Choroid plexus epithelial cell (primary cell): Measurements from ENCODE around the gene CLEC6A.

Source experiments
- DNase-seq: peaks from one replicate; pipeline ENCODE4 v3.0.0-alpha.2; 2010; ENCODE audit warnings: low read depth
- H3K4me3 ChIP-seq: 2 replicates; pipeline ENCODE4 v1.5.1; 2011; ENCODE audit warnings: low read depth, mild to moderate bottlenecking, control low read depth, low read length, moderate library complexity
- TF ChIP-seq, protein P1 (sequence below): conservative IDR thresholded peaks from 2 replicates; pipeline ENCODE4 v1.5.1; 2011; ENCODE audit warnings: low read depth, mild to moderate bottlenecking, control low read depth, inconsistent platforms, low read length, moderate library complexity

Gene CLEC6A

DNA sequence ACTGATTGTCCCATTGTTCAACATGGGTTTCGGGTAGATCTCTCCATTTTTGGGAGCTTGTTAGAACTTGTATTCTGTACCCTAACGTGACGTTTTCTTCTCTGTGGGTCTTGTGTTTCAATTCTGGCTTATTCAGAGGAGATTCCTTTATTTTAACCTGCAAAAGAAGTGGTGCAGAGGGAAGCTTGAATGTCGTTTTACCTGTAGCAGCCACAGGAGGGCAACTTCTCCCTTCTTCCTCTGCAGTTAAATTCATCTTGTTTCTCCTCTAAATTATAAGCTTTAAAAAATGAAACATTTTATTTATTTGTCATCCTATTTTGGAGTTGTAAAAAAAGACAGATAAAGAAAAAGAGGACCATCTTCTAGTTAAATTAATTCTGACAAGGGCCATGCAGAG is 43.9 kb downstream of the CLEC6A start:
- DNase-seq = no peak
- H3K4me3 ChIP-seq = no peak overlapping the region
- TF ChIP-seq, protein P1, sequence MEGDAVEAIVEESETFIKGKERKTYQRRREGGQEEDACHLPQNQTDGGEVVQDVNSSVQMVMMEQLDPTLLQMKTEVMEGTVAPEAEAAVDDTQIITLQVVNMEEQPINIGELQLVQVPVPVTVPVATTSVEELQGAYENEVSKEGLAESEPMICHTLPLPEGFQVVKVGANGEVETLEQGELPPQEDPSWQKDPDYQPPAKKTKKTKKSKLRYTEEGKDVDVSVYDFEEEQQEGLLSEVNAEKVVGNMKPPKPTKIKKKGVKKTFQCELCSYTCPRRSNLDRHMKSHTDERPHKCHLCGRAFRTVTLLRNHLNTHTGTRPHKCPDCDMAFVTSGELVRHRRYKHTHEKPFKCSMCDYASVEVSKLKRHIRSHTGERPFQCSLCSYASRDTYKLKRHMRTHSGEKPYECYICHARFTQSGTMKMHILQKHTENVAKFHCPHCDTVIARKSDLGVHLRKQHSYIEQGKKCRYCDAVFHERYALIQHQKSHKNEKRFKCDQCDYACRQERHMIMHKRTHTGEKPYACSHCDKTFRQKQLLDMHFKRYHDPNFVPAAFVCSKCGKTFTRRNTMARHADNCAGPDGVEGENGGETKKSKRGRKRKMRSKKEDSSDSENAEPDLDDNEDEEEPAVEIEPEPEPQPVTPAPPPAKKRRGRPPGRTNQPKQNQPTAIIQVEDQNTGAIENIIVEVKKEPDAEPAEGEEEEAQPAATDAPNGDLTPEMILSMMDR = no peak

DNA sequence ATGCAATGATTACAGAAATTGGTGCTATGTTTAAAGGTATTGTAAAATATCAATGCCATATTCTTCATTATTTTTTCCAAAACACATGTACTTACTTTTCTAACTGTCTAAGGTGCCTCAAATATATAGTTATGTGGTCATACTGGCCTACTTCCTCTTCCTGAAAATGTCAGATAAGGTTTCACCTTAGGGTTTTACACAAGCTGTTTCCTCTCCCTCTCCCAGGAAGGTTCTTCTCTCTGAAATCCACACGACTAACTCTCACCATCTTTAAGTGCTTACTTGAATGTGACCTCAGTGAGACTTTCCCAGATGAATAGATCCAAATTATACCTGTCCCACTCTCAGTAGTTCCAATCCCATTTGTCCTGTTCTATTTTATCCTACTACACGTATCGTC is 46.0 kb downstream of the CLEC6A start:
- TF ChIP-seq, protein P1 = no peak
- H3K4me3 ChIP-seq = no peak overlapping the region

DNA sequence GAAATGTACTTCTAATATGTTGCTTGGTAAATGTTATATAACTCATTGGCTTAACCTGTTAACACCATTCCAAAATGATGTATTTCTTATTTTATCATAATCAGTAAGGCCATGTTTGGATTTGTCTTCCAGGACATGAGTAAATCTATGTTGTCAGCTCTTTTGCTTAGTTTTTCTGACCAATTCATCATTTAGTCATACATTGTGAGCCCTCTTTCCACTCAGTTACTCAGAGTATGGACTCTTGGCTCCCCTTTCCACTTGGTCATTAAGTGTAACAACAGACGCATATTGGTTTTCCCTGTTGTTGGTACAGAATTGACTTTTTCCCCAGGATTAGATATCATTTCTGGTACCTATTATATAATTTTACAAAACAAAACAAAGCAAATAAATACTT is 48.6 kb downstream of the CLEC6A start:
- TF ChIP-seq, protein P1 = no peak
- no peak for DNase-seq
- no peak overlapping the region for H3K4me3 ChIP-seq

More for the DNA sequence above, 46.0 kb downstream of the CLEC6A start:
- no peak for DNase-seq

DNA sequence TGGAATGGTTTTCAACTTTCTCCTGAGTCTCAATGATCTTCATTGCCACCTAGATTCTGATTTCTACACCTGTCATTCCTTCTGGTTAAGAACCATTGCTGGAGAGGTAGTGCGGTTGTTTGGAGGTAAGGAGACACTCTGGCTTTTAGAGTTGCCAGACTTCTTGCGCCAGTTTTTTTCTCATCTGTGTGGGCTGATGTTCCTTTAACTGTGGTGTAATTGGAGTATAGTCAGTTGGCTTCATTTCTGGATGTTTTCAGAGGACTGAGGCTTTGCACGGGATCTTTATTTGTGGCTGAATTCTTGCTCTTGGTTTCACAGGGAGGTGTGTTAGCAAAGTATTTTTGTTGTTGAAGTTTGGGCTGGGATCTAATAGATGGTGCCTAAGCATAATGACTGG is 51.8 kb downstream of the CLEC6A start:
- TF ChIP-seq, protein P1 = no peak
- DNase-seq = no peak
- no peak overlapping the region for H3K4me3 ChIP-seq

DNA sequence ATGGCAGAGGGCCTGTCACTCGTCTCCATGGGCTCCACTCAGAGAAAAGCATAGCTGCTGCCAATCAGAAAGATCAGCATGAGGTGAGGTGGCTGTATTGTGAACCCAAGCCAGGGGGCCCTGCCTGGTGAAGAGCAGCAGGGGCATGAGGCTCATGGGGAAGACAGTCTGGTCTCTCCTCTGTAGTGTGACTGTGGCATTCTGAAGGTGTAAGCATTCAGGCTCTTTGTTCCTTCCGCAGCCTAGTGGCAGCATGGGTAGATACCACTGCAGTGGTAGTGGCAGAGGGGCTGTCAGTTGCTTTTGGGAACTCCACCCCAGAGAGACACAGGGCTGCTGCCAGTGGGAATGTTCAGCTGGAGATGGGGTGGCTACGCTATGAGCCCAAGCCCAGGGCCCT is 52.5 kb downstream of the CLEC6A start:
- H3K4me3 ChIP-seq = no peak overlapping the region
- no peak for DNase-seq
- TF ChIP-seq, protein P1 = no peak

DNA sequence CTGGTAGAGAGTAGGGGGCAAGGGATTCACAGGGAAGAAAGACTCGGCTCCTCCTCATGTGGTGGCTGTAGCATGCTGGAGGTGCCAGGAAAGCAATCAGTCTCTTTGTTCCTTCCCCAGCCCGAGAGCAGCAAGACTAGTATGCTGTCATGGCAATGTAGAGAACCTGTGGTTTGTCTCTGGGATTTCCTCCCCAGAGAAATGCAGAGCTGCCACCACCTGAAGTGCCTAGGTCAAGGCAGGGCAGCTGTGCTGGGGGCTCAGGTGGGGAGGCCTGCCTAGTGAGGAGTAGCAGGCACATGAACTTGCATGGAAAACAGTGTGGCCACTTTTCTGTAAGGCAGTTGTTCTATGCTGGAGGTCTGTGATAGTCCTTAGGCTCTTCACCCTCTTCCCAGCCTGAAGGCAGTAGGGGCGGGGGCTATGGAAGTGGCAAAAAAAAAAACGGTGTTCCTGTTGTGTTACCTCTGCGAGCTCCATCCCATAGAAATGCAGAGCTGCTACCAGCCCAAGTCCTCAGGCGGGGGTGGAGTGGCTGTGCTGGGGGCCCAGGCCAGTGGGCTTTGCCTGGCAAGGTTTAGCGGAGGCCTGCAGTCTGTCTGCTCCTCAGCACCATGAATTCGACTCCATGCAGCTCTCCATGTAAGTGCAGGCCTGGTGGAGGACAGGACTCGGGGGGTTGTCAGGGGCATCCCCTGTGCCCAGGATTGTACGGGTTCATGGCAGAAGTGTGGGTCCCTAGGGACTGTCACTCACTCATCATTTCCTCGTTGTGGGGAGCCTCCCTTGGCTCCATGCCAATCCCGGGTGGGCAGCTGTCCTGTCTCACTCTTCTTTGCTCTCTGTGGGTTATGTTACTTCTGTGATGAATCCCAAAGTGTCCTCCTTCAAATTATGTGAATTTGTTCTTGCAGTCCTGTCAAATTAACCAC is 53.4 kb downstream of the CLEC6A start:
- no peak for DNase-seq
- no peak overlapping the region for H3K4me3 ChIP-seq
- TF ChIP-seq, protein P1 = no peak

DNA sequence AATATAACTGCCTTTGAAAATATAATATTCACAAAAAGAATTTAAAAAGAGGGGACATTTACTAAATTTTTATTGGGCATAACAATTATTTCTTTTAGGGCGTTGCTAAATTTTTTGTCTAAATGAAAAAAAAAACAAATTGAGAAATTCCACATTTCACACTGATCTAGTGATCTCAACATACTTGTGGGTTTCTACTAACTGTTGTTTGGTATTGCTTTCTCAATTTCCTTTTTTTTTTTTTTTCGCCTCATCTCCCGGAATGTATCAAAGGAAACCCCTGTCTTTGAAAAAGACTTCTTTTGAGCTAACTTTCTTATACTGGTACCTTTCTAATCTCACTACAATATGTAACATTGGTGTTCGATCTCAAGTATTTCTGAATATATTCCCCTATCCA is 57.5 kb downstream of the CLEC6A start, which contains the start of gene CLEC4D:
Gene CLEC4D (plus strand): TSS at position 248 of the 400 bp plus-strand sequence. CDS start 230 bp downstream, outside the sequence.
- no peak within 1 kb of the TSS for H3K4me3 ChIP-seq
- TF ChIP-seq, protein P1 = no peak
- no peak for DNase-seq
